ENCODE data around the gene COBL.

The COBL gene

DNA sequence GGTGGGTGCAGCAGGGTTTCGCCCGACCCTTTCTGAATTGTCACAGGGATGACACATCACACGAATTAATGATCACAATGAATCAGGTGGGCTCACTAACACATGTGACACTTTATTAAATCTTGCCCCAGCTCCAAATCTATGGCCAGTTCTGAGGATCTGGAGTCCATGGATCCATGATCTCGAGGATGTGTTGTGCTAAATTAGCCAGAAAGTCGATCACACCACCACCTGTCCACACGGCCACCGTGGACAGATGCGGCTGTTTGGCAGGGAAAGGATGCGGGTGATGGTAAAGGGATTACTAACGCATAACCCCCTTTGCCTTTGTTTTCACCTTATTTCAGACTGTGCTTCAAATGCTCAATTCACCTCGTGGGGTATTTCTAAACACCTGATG lies 96.4 kb downstream of the COBL start:
- Histone ChIP-seq H3K36me3 (ENCODE audit: control insufficient read depth, low read length) (no peaks in the 10 kb centered on the region), H4K20me1 (ENCODE audit: control insufficient read depth, insufficient read depth, low read depth, low read length) (no peaks in the 10 kb centered on the region), H3K27ac (ENCODE audit: low read depth, low read length) (no peak overlapping the region), H3K27me3 (ENCODE audit: control insufficient read depth, low read length) (no peaks in the 10 kb centered on the region), H3K4me1 (ENCODE audit: control insufficient read depth, low read length) (no peaks in the 10 kb centered on the region), H3K9me2 (replicated peaks; ENCODE audit: control insufficient read depth, low read length) (no peaks in the 10 kb centered on the region), H3K9me3 (ENCODE audit: control insufficient read depth, insufficient read depth, low read length) (no peaks in the 10 kb centered on the region), H3K79me2 (ENCODE audit: control insufficient read depth, low read length) (no peaks in the 10 kb centered on the region), H3K4me3 (ENCODE audit: low read length) (no peak overlapping the region), H3K4me2 (ENCODE audit: low read length) (no peak overlapping the region), H3F3A (ENCODE audit: control insufficient read depth, insufficient read depth) (no peaks in the 10 kb centered on the region)
- TF ChIP-seq EZH2phosphoT487 (IDR thresholded peaks at IDR 0.05; ENCODE audit: borderline replicate concordance, low read length) = no peak
- TF ChIP-seq, protein P1, sequence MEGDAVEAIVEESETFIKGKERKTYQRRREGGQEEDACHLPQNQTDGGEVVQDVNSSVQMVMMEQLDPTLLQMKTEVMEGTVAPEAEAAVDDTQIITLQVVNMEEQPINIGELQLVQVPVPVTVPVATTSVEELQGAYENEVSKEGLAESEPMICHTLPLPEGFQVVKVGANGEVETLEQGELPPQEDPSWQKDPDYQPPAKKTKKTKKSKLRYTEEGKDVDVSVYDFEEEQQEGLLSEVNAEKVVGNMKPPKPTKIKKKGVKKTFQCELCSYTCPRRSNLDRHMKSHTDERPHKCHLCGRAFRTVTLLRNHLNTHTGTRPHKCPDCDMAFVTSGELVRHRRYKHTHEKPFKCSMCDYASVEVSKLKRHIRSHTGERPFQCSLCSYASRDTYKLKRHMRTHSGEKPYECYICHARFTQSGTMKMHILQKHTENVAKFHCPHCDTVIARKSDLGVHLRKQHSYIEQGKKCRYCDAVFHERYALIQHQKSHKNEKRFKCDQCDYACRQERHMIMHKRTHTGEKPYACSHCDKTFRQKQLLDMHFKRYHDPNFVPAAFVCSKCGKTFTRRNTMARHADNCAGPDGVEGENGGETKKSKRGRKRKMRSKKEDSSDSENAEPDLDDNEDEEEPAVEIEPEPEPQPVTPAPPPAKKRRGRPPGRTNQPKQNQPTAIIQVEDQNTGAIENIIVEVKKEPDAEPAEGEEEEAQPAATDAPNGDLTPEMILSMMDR (IDR thresholded peaks at IDR 0.05; ENCODE audit: low read depth, low read length, poor library complexity, severe bottlenecking) = no peak

DNA sequence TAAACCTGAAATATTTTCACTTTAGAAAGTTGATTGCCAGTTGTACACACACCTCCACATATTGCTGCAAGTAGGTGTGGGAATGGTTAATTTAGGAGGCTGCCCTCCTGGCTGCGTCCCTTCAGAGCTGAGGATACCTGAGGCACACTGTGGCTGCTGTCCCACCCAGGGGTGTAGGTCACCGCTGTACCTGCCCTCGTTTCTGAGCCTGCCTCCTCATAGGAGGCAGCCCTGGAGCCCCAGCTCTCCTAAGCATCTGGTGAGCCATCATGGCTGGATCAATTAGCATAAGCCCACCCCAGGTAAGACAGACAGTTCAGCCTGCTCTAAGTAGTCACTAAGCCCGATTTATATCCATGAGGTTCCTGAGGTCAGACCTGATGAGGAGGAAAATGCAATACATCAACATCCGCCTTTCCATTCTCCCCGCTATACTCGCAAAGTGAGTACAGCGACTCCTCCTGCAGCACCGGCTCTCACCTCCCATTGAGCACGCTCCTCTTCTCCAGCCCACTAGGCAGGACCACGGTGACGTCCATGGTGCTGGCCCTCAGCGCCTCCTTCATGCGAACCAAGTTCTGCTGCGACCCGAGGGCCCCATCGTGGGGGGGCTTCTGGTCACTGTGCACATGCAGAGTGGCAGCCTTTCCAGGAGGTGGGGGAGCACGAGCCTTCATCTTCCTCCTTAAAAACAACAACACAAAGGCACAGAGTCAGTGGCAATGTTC lies 97.2 kb downstream of the COBL start:
- no peak overlapping the region for H3K27ac ChIP-seq (ENCODE audit: low read depth, low read length)
- no peaks in the 10 kb centered on the region for H3K79me2 ChIP-seq (ENCODE audit: control insufficient read depth, low read length)
- TF ChIP-seq EZH2phosphoT487 (IDR thresholded peaks at IDR 0.05; ENCODE audit: borderline replicate concordance, low read length) = no peak
- TF ChIP-seq, protein P1 (IDR thresholded peaks at IDR 0.05; ENCODE audit: low read depth, low read length, poor library complexity, severe bottlenecking) = no peak
- H3F3A ChIP-seq (ENCODE audit: control insufficient read depth, insufficient read depth) = no peaks in the 10 kb centered on the region
- no peak overlapping the region for H3K4me3 ChIP-seq (ENCODE audit: low read length)
- no peaks in the 10 kb centered on the region for H3K4me1 ChIP-seq (ENCODE audit: control insufficient read depth, low read length)
- H3K9me3 ChIP-seq (ENCODE audit: control insufficient read depth, insufficient read depth, low read length) = no peaks in the 10 kb centered on the region
- H4K20me1 ChIP-seq (ENCODE audit: control insufficient read depth, insufficient read depth, low read depth, low read length) = no peaks in the 10 kb centered on the region
- no peaks in the 10 kb centered on the region for H3K36me3 ChIP-seq (ENCODE audit: control insufficient read depth, low read length)
- no peaks in the 10 kb centered on the region for H3K27me3 ChIP-seq (ENCODE audit: control insufficient read depth, low read length)
- no peak overlapping the region for H3K4me2 ChIP-seq (ENCODE audit: low read length)
- no peaks in the 10 kb centered on the region for H3K9me2 ChIP-seq (replicated peaks; ENCODE audit: control insufficient read depth, low read length)

DNA sequence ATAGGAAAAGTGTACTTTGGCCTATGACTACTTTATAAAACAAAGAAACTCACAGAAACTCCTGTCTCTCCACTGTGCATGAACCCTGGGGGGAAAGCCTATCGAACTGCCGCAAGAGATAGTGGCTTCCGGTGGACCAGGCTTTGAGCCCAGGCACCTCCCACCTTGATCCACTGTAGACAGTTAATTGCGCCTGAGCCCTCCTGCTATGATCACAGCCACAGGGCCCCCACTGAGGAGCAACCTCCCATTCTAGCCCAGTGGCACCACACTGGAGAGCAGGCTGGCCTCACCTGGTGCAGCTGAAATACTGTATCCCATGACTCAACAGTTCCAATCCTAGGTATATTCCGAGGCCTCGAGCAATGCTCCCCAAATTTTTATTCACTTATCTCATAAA lies 98.8 kb downstream of the COBL start:
- Histone ChIP-seq H3K9me3 (ENCODE audit: control insufficient read depth, insufficient read depth, low read length) (no peaks in the 10 kb centered on the region), H3K79me2 (ENCODE audit: control insufficient read depth, low read length) (no peaks in the 10 kb centered on the region), H3K27ac (ENCODE audit: low read depth, low read length) (no peak overlapping the region), H3K4me3 (ENCODE audit: low read length) (no peak overlapping the region), H3F3A (ENCODE audit: control insufficient read depth, insufficient read depth) (no peaks in the 10 kb centered on the region), H3K36me3 (ENCODE audit: control insufficient read depth, low read length) (no peaks in the 10 kb centered on the region), H3K27me3 (ENCODE audit: control insufficient read depth, low read length) (no peaks in the 10 kb centered on the region), H3K9me2 (replicated peaks; ENCODE audit: control insufficient read depth, low read length) (no peaks in the 10 kb centered on the region), H4K20me1 (ENCODE audit: control insufficient read depth, insufficient read depth, low read depth, low read length) (no peaks in the 10 kb centered on the region), H3K4me2 (ENCODE audit: low read length) (no peak overlapping the region), H3K4me1 (ENCODE audit: control insufficient read depth, low read length) (no peaks in the 10 kb centered on the region)
- no peak for TF ChIP-seq EZH2phosphoT487 (IDR thresholded peaks at IDR 0.05; ENCODE audit: borderline replicate concordance, low read length)
- TF ChIP-seq, protein P1 (IDR thresholded peaks at IDR 0.05; ENCODE audit: low read depth, low read length, poor library complexity, severe bottlenecking) = no peak
